HepG2 (cell line): ENCODE data around the gene NFIL3. TPM values are rescaled to one million over a fixed set of nuclear protein-coding genes. Genes with fewer than 3 reads are reported as not detected.

Experiments used
- ARID2 ChIP-seq: sonication (generic); formaldehyde crosslinking; IDR thresholded peaks from 2 replicates; pipeline ENCODE4 v1.8.1; 2022; ENCODE audit warnings: mild to moderate bottlenecking, missing genetic modification reagents, borderline replicate concordance
- CEBPG ChIP-seq: IDR thresholded peaks from 2 replicates; pipeline ENCODE4 v1.6.1; 2016
- DPF2 ChIP-seq: sonication (generic); formaldehyde crosslinking; IDR thresholded peaks from 2 replicates; pipeline ENCODE4 v1.4.0; 2020; ENCODE audit warnings: mild to moderate bottlenecking, low read depth, missing genetic modification reagents, borderline replicate concordance
- EEA1 ChIP-seq: sonication (generic); formaldehyde crosslinking; IDR thresholded peaks from 2 replicates; pipeline ENCODE4 v1.5.1; 2020; ENCODE audit warnings: mild to moderate bottlenecking, missing genetic modification reagents, borderline replicate concordance
- FLYWCH1 ChIP-seq: sonication (generic); formaldehyde crosslinking; IDR thresholded peaks from 2 replicates; pipeline ENCODE4 v1.8.1; 2023; ENCODE audit warnings: mild to moderate bottlenecking, missing genetic modification reagents
- HOXA9 ChIP-seq: sonication (generic); formaldehyde crosslinking; IDR thresholded peaks from 2 replicates; pipeline ENCODE4 v1.8.1; 2022; ENCODE audit warnings: missing genetic modification reagents, mild to moderate bottlenecking, moderate library complexity, borderline replicate concordance
- NKX3-1 ChIP-seq: sonication (generic); formaldehyde crosslinking; IDR thresholded peaks from 2 replicates; pipeline ENCODE4 v1.5.0; 2020; ENCODE audit warnings: missing genetic modification reagents
- NPAS2 ChIP-seq: sonication (generic); formaldehyde crosslinking; IDR thresholded peaks from 2 replicates; pipeline ENCODE4 v1.8.0; 2022; ENCODE audit warnings: mild to moderate bottlenecking, missing genetic modification reagents, borderline replicate concordance
- RARA ChIP-seq: IDR thresholded peaks from 2 replicates; pipeline ENCODE4 v1.6.1; 2016; ENCODE audit warnings: missing genetic modification reagents, missing compliant biosample characterization
- RXRB ChIP-seq: IDR thresholded peaks from 2 replicates; pipeline ENCODE4 v1.6.1; 2016; ENCODE audit warnings: borderline replicate concordance, missing genetic modification reagents, missing compliant biosample characterization
- STAT6 ChIP-seq: sonication (generic); formaldehyde crosslinking; IDR thresholded peaks from 2 replicates; pipeline ENCODE4 v1.4.0; 2020; ENCODE audit warnings: missing genetic modification reagents, mild to moderate bottlenecking, borderline replicate concordance
- ZBTB7B ChIP-seq: sonication (generic); formaldehyde crosslinking; IDR thresholded peaks from 2 replicates; pipeline ENCODE4 v1.4.0; 2020; ENCODE audit warnings: missing genetic modification reagents
- ZNF281 ChIP-seq: sonication (generic); formaldehyde crosslinking; IDR thresholded peaks from 2 replicates; pipeline ENCODE4 v1.4.0; 2020; ENCODE audit warnings: missing genetic modification reagents, borderline replicate concordance
- ZNF607 ChIP-seq: sonication (generic); formaldehyde crosslinking; IDR thresholded peaks from 2 replicates; pipeline ENCODE4 v1.5.1; 2020; ENCODE audit warnings: missing genetic modification reagents, mild to moderate bottlenecking, borderline replicate concordance
- ZNF775 ChIP-seq: sonication (generic); formaldehyde crosslinking; IDR thresholded peaks from 2 replicates; pipeline ENCODE4 v1.4.0; 2020; ENCODE audit warnings: missing genetic modification reagents, mild to moderate bottlenecking, moderate library complexity, borderline replicate concordance
- polyA plus RNA-seq, 8 experiments: library from polyadenylated mRNA; depleted of rRNA in 3 of 8; stranded (reverse) in 7 of 8; unstranded in 1 of 8; fragments of >200 nt; fragmentation: Illumina TruSeq in 4 of 8; extraction: Trizol in 4 of 8; gene quantifications; 2 replicates each; pipeline versions ENCODE4 v1.2.1 to v1.2.3, GENCODE V29; 2011 to 2016; ENCODE audit warnings: low read depth in 4 of 8, missing spikeins in 1 of 8, mixed read lengths in 1 of 8; ENCODE audit not compliant: insufficient read depth in 1 of 8
- total RNA-seq, 5 experiments: library from RNA; depleted of rRNA; stranded (reverse); fragments of >200 nt; fragmentation: Illumina TruSeq; extraction: Trizol; gene quantifications; 2 replicates each; pipeline ENCODE4 v1.2.3, GENCODE V29; 2016; ENCODE audit warnings: low read depth in 1 of 5
- TF ChIP-seq, protein P1 (sequence below): sonication (generic); formaldehyde crosslinking; IDR thresholded peaks from 2 replicates; pipeline ENCODE4 v1.8.1; 2023; ENCODE audit warnings: mild to moderate bottlenecking, missing genetic modification reagents
- TF ChIP-seq, protein P2 (sequence below): sonication (generic); formaldehyde crosslinking; IDR thresholded peaks from 2 replicates; pipeline ENCODE4 v1.4.0; 2020; ENCODE audit warnings: missing genetic modification reagents, borderline replicate concordance
- TF ChIP-seq, protein P3 (sequence below): IDR thresholded peaks from 2 replicates; pipeline ENCODE4 v1.6.1; 2016; ENCODE audit warnings: missing compliant biosample characterization, missing genetic modification reagents, borderline replicate concordance

NFIL3 gene
- total and polyA plus RNA-seq, 2 of the 13 experiments (the other 11 are each of a cell fraction or from before 2014, with no cell fraction given) = 46.6 to 54.2 TPM

DNA sequence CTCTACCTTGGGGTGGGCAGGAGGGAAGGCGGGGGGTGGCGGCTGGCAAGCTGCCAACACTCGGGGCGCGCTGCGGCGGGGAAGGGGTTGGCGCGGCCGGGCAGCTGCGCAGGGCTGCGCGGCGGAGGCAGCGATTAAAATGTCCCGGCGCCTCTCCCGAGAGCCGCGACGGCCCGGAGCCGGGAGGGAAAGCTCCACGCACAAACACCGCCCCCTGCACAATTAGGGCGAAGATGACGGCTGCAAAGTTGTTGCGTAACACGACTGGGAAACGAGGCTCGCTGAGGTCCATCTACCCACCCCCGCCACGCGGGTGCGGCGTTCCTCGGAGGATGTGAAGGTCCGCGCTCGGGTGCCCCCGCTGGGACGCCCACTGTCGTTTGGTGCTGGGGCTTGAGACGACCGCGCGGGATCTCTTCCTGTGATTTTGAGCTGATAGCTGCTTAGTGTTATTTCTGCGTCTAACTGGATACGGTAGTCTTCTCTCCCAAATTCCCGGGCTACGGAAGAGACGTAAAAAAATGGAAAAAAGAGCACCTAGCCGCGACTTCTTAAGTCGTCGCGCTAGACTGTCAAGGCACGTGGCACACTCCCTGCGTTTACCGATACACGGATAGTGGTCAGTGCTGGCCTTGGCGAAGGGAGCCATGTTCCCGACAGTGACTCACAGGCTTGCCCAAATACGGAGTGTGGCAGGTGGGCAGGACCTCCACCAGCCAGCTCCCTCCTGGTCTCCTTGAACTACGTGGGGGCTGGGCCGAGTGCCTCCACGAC is 958 bp upstream of the NFIL3 start (continued):
- TF ChIP-seq STAT6 (CRISPR knock-in tag) = no peak
- no peak for TF ChIP-seq DPF2 (CRISPR knock-in tag)
- TF ChIP-seq CEBPG (CRISPR knock-in tag) = peak; percentile 95
- no peak for TF ChIP-seq ARID2 (CRISPR knock-in tag)
- TF ChIP-seq RARA (CRISPR knock-in tag) = no peak
- TF ChIP-seq, protein P1, sequence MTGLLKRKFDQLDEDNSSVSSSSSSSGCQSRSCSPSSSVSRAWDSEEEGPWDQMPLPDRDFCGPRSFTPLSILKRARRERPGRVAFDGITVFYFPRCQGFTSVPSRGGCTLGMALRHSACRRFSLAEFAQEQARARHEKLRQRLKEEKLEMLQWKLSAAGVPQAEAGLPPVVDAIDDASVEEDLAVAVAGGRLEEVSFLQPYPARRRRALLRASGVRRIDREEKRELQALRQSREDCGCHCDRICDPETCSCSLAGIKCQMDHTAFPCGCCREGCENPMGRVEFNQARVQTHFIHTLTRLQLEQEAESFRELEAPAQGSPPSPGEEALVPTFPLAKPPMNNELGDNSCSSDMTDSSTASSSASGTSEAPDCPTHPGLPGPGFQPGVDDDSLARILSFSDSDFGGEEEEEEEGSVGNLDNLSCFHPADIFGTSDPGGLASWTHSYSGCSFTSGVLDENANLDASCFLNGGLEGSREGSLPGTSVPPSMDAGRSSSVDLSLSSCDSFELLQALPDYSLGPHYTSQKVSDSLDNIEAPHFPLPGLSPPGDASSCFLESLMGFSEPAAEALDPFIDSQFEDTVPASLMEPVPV (CRISPR knock-in tag) = no peak
- TF ChIP-seq ZNF281 (CRISPR knock-in tag) = peak; percentile 25; the same call in 1 of the 2 replicates
- peak; percentile 29; the same call in 1 of the 2 replicates for TF ChIP-seq ZNF607 (CRISPR knock-in tag)
- TF ChIP-seq EEA1 (CRISPR knock-in tag) = no peak
- TF ChIP-seq ZNF775 (CRISPR knock-in tag) = no peak
- TF ChIP-seq ZBTB7B (CRISPR knock-in tag) = no peak
- TF ChIP-seq HOXA9 (CRISPR knock-in tag) = no peak
- TF ChIP-seq, protein P2, sequence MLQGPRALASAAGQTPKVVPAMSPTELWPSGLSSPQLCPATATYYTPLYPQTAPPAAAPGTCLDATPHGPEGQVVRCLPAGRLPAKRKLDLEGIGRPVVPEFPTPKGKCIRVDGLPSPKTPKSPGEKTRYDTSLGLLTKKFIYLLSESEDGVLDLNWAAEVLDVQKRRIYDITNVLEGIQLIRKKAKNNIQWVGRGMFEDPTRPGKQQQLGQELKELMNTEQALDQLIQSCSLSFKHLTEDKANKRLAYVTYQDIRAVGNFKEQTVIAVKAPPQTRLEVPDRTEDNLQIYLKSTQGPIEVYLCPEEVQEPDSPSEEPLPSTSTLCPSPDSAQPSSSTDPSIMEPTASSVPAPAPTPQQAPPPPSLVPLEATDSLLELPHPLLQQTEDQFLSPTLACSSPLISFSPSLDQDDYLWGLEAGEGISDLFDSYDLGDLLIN (CRISPR knock-in tag) = peak; percentile 57; the same call in 1 of the 2 replicates
- TF ChIP-seq NPAS2 = no peak
- TF ChIP-seq, protein P3, sequence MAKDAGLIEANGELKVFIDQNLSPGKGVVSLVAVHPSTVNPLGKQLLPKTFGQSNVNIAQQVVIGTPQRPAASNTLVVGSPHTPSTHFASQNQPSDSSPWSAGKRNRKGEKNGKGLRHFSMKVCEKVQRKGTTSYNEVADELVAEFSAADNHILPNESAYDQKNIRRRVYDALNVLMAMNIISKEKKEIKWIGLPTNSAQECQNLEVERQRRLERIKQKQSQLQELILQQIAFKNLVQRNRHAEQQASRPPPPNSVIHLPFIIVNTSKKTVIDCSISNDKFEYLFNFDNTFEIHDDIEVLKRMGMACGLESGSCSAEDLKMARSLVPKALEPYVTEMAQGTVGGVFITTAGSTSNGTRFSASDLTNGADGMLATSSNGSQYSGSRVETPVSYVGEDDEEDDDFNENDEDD (CRISPR knock-in tag) = peak; percentile 63; the same call in 1 of the 2 replicates
- TF ChIP-seq FLYWCH1 (CRISPR knock-in tag) = no peak
- TF ChIP-seq RXRB (CRISPR knock-in tag) = 0 out of 2 replicates have a peak, but pooled peaks have one; percentile 23
- TF ChIP-seq NKX3-1 = no peak; the same call in 1 of the 2 replicates
